Measurements from ENCODE around the gene CENPW.

GRCh38 chr6:126302191-126302590 lies 37.7 kb upstream of the CENPW start:
- TF ChIP-seq CREB1 (IDR thresholded peaks at IDR 0.05; ENCODE audit: low read depth) = no peak
- no peak for TF ChIP-seq NFIC (IDR thresholded peaks at IDR 0.05)
- no peak for TF ChIP-seq MAX (IDR thresholded peaks at IDR 0.05)
- TF ChIP-seq REST (IDR thresholded peaks at IDR 0.05; ENCODE audit: low read depth) = no peak
- no peak for TF ChIP-seq FOXM1 (IDR thresholded peaks at IDR 0.05; ENCODE audit: borderline replicate concordance, low read depth)
- TF ChIP-seq USF1 (IDR thresholded peaks at IDR 0.05) = no peak
- no peak for TF ChIP-seq EP300 (IDR thresholded peaks at IDR 0.05; ENCODE audit: borderline replicate concordance)
- no peak for TF ChIP-seq TAF1 (IDR thresholded peaks at IDR 0.05; ENCODE audit: low read depth)
- no peak for TF ChIP-seq RAD21 (IDR thresholded peaks at IDR 0.05; ENCODE audit: low read depth)
- TF ChIP-seq CEBPB (IDR thresholded peaks at IDR 0.05) = no peak
- TF ChIP-seq TEAD4 (IDR thresholded peaks at IDR 0.05) = no peak
- no peak for TF ChIP-seq YY1 (IDR thresholded peaks at IDR 0.05; ENCODE audit: low read depth)
- TF ChIP-seq EGR1 (IDR thresholded peaks at IDR 0.05) = no peak
- no peak for TF ChIP-seq TCF12 (IDR thresholded peaks at IDR 0.05; ENCODE audit: low read depth)

Measured in Ishikawa (cell line).